ENCODE data around the gene STYK1. TPM values are rescaled to one million over a fixed set of nuclear protein-coding genes. Genes with fewer than 3 reads are reported as not detected.
A peak's percentile ranks its signal among the peaks of the same experiment; 100 is the strongest.
"Not testable (repeated sequence)": the region's sequence is repeated elsewhere in the genome, so short reads cannot be mapped to it uniquely, and the experiment has no call there.

STYK1 gene
- total RNA-seq, 1 donor = 1.6 TPM

GRCh38 chr12:10690906-10691305 is 17.1 kb upstream of the STYK1 start:
- no peak for DNase-seq (ENCODE audit: low read depth in 2 of 3, low spot score in 2 of 3)

- DNase-seq (ENCODE audit: low read depth in 2 of 3, low spot score in 2 of 3) = no peak
These were observed 15.3 kb upstream of the STYK1 start for GRCh38 chr12:10689146-10689545.

GRCh38 chr12:10688042-10688441 is 14.2 kb upstream of the STYK1 start:
- DNase-seq (ENCODE audit: low read depth in 2 of 3, low spot score in 2 of 3) = no peak

GRCh38 chr12:10672231-10672868 is 1.5 kb downstream of the STYK1 start:
- DNase-seq (ENCODE audit: low read depth in 2 of 3, low spot score in 2 of 3) = peak in 1 of 3 donors; percentile 27

- DNase-seq (ENCODE audit: low read depth in 2 of 3, low spot score in 2 of 3) = no peak
These were observed 4.3 kb downstream of the STYK1 start for GRCh38 chr12:10669533-10669932.

- peak in 2 of 3 donors; percentile 29 to 42 for DNase-seq (ENCODE audit: low read depth in 2 of 3, low spot score in 2 of 3)
These were observed 5.3 kb downstream of the STYK1 start for GRCh38 chr12:10668526-10668925.

DNA sequence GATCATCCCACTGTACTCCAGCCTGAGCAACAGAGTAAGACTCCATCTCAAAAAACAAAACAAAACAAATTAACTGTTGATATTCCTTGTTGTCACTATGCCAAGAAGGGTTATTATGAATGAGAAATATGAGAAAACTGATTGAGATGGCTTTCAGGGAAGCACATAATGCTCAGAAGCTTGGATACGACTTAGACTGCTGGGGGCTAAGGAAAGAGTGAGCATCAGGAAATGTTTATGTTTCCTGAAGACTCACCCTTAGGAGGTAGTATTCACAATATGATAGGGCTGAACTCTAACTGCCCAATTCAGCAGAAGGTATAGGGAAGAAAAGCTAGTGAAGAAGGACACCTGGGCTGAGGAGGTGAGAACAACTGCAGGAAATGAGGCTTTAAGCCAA is 6.3 kb downstream of the STYK1 start:
- DNase-seq (ENCODE audit: low read depth in 2 of 3, low spot score in 2 of 3) = no peak

GRCh38 chr12:10664499-10664898 is 9.4 kb downstream of the STYK1 start:
- DNase-seq (ENCODE audit: low read depth in 2 of 3, low spot score in 2 of 3) = no peak

- no peak for DNase-seq (ENCODE audit: low read depth in 2 of 3, low spot score in 2 of 3)
These were observed 10.0 kb downstream of the STYK1 start for GRCh38 chr12:10663869-10664268.

GRCh38 chr12:10661338-10661737 is 12.5 kb downstream of the STYK1 start:
- no peak for DNase-seq (ENCODE audit: low read depth in 2 of 3, low spot score in 2 of 3)

GRCh38 chr12:10654003-10654402 is 19.8 kb downstream of the STYK1 start:
- no peak for DNase-seq (ENCODE audit: low read depth in 2 of 3, low spot score in 2 of 3)

DNA sequence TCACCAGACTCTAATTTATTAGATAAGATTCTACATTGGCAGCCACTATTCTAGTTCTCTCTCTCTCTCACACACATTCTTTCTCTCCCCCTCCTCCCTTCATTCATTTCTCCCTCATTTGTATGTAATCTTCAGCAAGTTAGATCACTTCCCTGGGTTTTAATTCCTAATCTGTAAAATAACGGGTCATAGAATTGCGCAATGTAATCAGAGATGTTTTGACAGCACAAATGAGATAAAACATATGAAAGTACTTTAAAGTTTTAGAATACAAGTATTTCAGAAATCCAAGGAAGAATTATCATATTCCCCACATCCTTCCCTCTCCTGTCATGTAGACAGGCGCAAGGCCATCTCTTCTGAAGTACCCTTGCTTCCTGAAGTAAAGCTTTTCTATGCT is 21.7 kb downstream of the STYK1 start:
- no peak for DNase-seq (ENCODE audit: low read depth in 2 of 3, low spot score in 2 of 3)

- not testable (repeated sequence) for DNase-seq (ENCODE audit: low read depth in 2 of 3, low spot score in 2 of 3)
These were observed 27.3 kb downstream of the STYK1 start for GRCh38 chr12:10646576-10646975.

DNA sequence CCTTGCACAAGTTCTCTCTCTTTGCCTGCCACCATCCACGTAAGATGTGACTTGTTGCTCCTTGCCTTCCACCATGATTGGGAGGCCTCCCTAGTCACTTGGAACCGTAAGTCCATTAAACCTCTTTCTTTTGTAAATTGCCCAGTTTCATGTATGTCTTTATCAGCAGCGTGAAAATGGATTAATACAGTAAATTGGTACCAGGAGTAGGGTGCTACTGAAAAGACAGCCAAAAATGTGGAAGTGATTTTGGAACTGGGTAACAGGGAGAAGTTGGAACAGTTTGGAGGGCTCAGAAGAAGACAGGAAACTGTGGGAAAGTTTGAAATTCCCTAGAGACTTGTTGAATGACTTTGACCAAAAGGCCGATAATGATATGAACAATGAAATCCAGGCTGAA is 27.9 kb downstream of the STYK1 start:
- no peak for DNase-seq (ENCODE audit: low read depth in 2 of 3, low spot score in 2 of 3)

DNA sequence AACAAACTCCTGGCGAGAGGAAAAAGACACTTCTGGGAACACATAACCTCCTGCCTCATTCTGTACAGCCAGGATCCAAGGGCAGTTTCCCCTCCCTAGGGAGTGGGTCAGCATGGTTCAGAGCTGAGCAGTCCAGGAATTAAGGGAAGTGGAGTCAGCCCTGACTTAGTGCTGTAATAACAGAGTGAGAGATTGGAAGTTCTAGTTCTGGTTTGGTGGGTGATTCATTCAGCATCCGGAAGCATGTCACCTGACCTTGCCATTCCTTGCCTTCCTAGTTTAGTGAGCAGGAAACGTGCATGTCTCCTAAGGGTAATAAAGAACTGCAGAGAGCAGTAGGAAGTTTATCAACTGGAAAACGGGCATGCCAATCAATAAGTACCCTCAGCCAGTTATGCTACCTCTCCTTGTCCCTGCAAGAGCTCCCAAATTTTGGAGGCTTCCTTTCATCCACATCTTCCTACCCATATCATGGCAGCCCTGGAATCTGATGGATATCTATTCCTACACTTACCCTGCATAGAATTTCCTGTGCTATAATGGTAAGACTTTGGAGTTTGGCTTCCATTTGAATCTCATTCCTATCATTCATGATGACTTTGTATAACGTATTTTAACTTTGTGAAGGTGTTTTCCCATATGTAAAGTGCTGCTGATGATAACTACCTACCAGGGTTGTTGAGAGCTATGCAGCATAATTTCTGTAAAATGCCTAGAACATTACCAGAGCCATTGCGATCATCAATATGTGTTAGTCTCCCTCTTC is 31.9 kb downstream of the STYK1 start:
- no peak for DNase-seq (ENCODE audit: low read depth in 2 of 3, low spot score in 2 of 3)

- DNase-seq (ENCODE audit: low read depth in 2 of 3, low spot score in 2 of 3) = no peak
These were observed 35.1 kb downstream of the STYK1 start for GRCh38 chr12:10638728-10639127.

- no peak for DNase-seq (ENCODE audit: low read depth in 2 of 3, low spot score in 2 of 3)
These were observed 37.2 kb downstream of the STYK1 start for GRCh38 chr12:10636611-10637010.

DNA sequence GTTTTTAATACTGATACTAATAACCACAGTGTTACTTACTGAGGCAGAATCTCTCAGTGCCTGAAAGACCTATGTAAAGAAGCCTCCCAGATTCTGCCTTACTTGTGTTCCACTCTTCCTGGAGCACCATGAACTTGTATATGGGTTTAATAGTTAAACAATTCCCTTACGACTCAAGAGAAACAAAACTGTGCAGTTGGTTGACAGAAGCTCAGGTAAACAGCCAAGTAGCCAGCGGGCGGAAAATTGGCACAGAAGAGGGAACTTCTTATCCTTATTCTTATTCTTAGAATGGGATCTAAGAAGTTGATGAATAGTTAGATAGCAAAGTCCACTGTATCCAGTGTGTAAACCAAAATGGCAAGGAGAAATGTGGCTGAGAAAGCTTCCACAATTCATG is 37.7 kb downstream of the STYK1 start:
- DNase-seq (ENCODE audit: low read depth in 2 of 3, low spot score in 2 of 3) = no peak

DNA sequence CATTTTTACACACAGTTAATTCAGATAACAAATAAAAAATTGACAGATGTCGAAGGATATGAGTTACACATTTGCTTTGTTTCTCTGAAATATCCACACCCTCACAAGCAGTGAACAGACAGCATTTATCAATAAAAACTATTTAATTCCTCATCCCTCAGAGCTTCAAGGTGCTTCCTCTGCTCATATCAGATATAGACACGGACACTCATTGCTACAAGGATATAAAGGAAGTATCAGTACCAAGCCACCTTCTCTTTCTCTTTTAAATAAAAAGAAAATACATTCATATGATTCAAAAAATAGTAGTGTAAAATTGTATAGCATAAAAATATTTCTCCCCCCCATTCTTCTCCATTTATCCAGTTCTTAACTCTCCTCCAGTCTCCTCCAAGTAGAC is 38.5 kb downstream of the STYK1 start:
- DNase-seq (ENCODE audit: low read depth in 2 of 3, low spot score in 2 of 3) = peak in 2 of 3 donors; percentile 12 to 54

- DNase-seq (ENCODE audit: low read depth in 2 of 3, low spot score in 2 of 3) = no peak
These were observed 39.4 kb downstream of the STYK1 start for GRCh38 chr12:10634427-10634826.

- DNase-seq (ENCODE audit: low read depth in 2 of 3, low spot score in 2 of 3) = no peak
These were observed 40.3 kb downstream of the STYK1 start for GRCh38 chr12:10633541-10633940.

GRCh38 chr12:10632226-10632625 is 41.6 kb downstream of the STYK1 start:
- no peak for DNase-seq (ENCODE audit: low read depth in 2 of 3, low spot score in 2 of 3)
